Parathyroid adenoma (tissue), 2 donors: ENCODE measurements around the gene MEGF10.
A peak's percentile ranks its signal among the peaks of the same experiment; 100 is the strongest.

Source experiments
- H2AFZ ChIP-seq: fragments of 300-600 bp; sonication (generic); one replicate; pipeline ENCODE4 v1.7.0; 2017; ENCODE audit warnings: antibody characterized with exemption, mild to moderate bottlenecking
- H3K27ac ChIP-seq: fragments of 300-600 bp; sonication (generic); one replicate; pipeline ENCODE4 v1.7.0; 2017
- H3K27me3 ChIP-seq: fragments of 300-600 bp; sonication (generic); one replicate; pipeline ENCODE4 v1.7.0; 2017; ENCODE audit warnings: low read length; ENCODE audit not compliant: control insufficient read depth, insufficient read depth
- H3K36me3 ChIP-seq: fragments of 300-600 bp; sonication (generic); one replicate; pipeline ENCODE4 v1.7.0; 2017; ENCODE audit warnings: low read length; ENCODE audit not compliant: control insufficient read depth, insufficient read depth
- H3K4me1 ChIP-seq: fragments of 300-600 bp; sonication (generic); one replicate; pipeline ENCODE4 v1.7.0; 2017; ENCODE audit warnings: control low read depth
- H3K4me2 ChIP-seq: fragments of 300-600 bp; sonication (generic); one replicate; pipeline ENCODE4 v1.7.0; 2017; ENCODE audit warnings: low read length
- H3K4me3 ChIP-seq: fragments of 300-600 bp; sonication (generic); one replicate; pipeline ENCODE4 v1.7.0; 2017; ENCODE audit warnings: low read depth, low read length
- H3K79me2 ChIP-seq: fragments of 300-600 bp; sonication (generic); one replicate; pipeline ENCODE4 v1.7.0; 2017; ENCODE audit warnings: control low read depth
- H3K9ac ChIP-seq: fragments of 300-600 bp; sonication (generic); one replicate; pipeline ENCODE4 v1.7.0; 2017; ENCODE audit warnings: mild to moderate bottlenecking
- H3K9me3 ChIP-seq: fragments of 300-600 bp; sonication (generic); one replicate; pipeline ENCODE4 v1.7.0; 2017; ENCODE audit warnings: low read length; ENCODE audit not compliant: control insufficient read depth
- TF ChIP-seq, protein P1 (sequence below): fragments of 300-600 bp; sonication (generic); IDR thresholded peaks from one replicate; pipeline ENCODE4 v1.7.0; 2017; ENCODE audit warnings: antibody characterized with exemption, mild to moderate bottlenecking
- donor health status: primary hyperparathyroidism.

Gene MEGF10

DNA sequence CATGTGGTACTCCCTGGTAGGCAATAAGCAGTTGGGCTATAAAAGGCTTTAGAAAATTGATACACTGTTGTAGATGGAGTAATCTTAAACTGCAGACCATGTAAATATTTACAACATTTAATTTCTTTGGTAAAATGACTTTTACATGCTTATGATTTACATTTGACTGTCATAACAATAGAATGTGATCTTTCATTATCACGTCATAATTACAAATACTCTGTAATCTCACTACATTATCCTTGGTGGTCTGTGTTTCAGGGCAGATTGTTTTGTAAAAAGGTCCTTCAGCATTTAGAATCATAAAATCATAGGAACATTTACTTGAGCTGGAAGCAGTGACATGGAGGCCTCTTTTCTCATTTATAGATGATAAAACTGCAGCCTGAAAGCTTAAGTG, 153.6 kb downstream of the MEGF10 start:
- Histone ChIP-seq H3K4me1 (no peaks in the 10 kb centered on the region), H3K9me3 (no peaks in the 10 kb centered on the region), H3K4me3 (no peak overlapping the region), H3K4me2 (no peak overlapping the region), H3K9ac (no peak overlapping the region), H2AFZ (no peak overlapping the region), H3K27me3 (no peaks in the 10 kb centered on the region), H3K36me3 (no peaks in the 10 kb centered on the region), H3K79me2 (no peaks in the 10 kb centered on the region), H3K27ac (no peak overlapping the region)
- TF ChIP-seq, protein P1, sequence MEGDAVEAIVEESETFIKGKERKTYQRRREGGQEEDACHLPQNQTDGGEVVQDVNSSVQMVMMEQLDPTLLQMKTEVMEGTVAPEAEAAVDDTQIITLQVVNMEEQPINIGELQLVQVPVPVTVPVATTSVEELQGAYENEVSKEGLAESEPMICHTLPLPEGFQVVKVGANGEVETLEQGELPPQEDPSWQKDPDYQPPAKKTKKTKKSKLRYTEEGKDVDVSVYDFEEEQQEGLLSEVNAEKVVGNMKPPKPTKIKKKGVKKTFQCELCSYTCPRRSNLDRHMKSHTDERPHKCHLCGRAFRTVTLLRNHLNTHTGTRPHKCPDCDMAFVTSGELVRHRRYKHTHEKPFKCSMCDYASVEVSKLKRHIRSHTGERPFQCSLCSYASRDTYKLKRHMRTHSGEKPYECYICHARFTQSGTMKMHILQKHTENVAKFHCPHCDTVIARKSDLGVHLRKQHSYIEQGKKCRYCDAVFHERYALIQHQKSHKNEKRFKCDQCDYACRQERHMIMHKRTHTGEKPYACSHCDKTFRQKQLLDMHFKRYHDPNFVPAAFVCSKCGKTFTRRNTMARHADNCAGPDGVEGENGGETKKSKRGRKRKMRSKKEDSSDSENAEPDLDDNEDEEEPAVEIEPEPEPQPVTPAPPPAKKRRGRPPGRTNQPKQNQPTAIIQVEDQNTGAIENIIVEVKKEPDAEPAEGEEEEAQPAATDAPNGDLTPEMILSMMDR = no peak

DNA sequence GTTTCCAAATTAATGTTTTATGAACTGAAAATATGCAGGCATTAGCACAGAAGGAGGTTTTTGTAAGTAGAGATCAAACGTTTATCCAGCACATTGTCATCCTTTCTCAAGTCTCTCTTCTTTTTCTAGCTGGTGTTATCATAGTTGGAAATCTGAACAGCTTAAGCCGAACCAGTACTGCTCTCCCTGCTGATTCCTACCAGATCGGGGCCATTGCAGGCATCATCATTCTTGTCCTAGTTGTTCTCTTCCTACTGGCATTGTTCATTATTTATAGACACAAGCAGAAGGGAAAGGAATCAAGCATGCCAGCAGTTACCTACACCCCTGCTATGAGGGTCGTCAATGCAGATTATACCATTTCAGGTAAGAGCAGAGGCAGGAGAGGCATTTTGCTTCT, 154.7 kb downstream of the MEGF10 start:
- no peaks in the 10 kb centered on the region for H3K4me1 ChIP-seq
- no peak overlapping the region for H3K9ac ChIP-seq

DNA sequence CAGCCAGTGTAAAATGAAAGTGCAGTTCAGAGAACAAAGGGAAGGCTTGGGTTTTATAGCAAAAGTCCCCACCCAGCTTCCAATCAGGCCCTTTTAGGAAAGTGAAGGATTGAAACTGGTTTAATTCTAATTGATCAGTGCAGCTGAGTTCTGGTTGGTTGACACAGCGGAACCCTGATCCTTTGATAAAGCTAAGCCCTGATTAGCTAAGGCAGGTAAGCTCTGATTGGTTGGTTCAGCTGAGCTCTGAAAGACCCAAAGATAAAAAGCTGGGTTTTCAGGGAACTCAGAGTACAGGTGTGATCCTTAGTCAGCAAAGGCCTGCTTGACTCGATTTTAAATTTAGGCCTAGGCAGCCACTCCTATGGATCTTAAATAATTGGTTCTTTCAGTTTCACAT, 156.0 kb downstream of the MEGF10 start:
- Histone ChIP-seq H3K79me2 (no peaks in the 10 kb centered on the region), H3K27ac (no peak overlapping the region), H3K27me3 (no peaks in the 10 kb centered on the region), H3K4me3 (no peak overlapping the region), H2AFZ (peak overlapping the region; percentile 17), H3K9me3 (no peaks in the 10 kb centered on the region), H3K9ac (no peak overlapping the region), H3K4me1 (no peaks in the 10 kb centered on the region), H3K36me3 (no peaks in the 10 kb centered on the region), H3K4me2 (no peak overlapping the region)
- TF ChIP-seq, protein P1 = no peak

More for the DNA sequence above, 154.7 kb downstream of the MEGF10 start:
- TF ChIP-seq, protein P1 = no peak
- Histone ChIP-seq H3K27me3 (no peaks in the 10 kb centered on the region), H3K4me2 (no peak overlapping the region), H3K36me3 (no peaks in the 10 kb centered on the region), H3K9me3 (no peaks in the 10 kb centered on the region), H2AFZ (peak overlapping the region; percentile 17), H3K27ac (peak overlapping the region; percentile 26), H3K4me3 (no peak overlapping the region), H3K79me2 (no peaks in the 10 kb centered on the region)

DNA sequence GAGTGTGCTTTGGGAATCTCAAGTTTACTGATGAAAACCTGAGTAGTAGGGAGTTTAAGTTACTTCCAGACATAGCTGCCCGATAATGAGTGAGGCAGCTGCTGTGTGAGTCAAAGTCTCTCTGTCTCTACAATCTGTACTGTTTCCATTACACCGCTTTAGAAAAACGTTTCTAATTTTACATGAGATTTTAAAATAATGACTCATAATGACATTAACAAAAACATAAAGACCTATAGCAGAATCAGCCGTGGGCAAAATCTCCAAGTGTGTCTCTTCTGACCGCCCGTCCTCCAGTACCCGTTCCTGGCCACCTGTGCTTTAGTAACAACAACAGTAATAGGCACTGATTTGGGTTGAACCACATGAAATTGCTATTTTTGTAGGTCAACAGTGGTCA, 157.2 kb downstream of the MEGF10 start:
- no peak overlapping the region for H3K27ac ChIP-seq
- H3K79me2 ChIP-seq = no peaks in the 10 kb centered on the region
- TF ChIP-seq, protein P1 = no peak
- H3K27me3 ChIP-seq = no peaks in the 10 kb centered on the region
- H3K9ac ChIP-seq = no peak overlapping the region
- H3K4me3 ChIP-seq = no peak overlapping the region
- H3K36me3 ChIP-seq = no peaks in the 10 kb centered on the region
- H2AFZ ChIP-seq = no peak overlapping the region
- no peak overlapping the region for H3K4me2 ChIP-seq
- H3K9me3 ChIP-seq = no peaks in the 10 kb centered on the region
- H3K4me1 ChIP-seq = no peaks in the 10 kb centered on the region

DNA sequence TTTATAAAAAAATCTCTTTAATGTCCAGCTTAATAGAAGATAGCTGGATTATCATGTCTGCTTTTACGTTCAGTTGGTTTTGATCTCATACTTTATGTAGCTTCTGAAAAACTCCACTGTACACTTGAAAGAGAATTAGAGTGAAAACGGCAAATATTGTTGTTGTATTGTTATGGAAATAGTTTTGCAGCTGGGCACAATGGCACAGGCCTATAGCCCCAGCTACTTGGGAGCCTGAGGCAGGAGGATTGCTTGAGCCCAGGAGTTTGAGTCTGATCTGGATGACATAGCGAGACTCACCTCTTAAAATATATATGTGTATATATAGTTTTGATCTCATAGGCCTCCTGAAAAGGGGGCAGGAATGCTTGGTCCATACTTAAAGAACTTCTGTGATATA, 159.4 kb downstream of the MEGF10 start:
- H3K9ac ChIP-seq = no peak overlapping the region
- no peaks in the 10 kb centered on the region for H3K4me1 ChIP-seq
- no peak overlapping the region for H3K4me3 ChIP-seq
- H3K4me2 ChIP-seq = no peak overlapping the region
- no peak overlapping the region for H3K27ac ChIP-seq
- H3K79me2 ChIP-seq = no peaks in the 10 kb centered on the region
- no peaks in the 10 kb centered on the region for H3K27me3 ChIP-seq
- H3K9me3 ChIP-seq = no peaks in the 10 kb centered on the region
- no peaks in the 10 kb centered on the region for H3K36me3 ChIP-seq
- H2AFZ ChIP-seq = no peak overlapping the region
- TF ChIP-seq, protein P1 = no peak
